Suprapubic skin (tissue), 3 donors: Measurements from ENCODE around the gene PRDM4.

Source experiments
- POLR2AphosphoS5 ChIP-seq, 3 donors: sonication (generic); formaldehyde crosslinking; IDR thresholded peaks; one replicate each; pipeline ENCODE4 v1.6.1; 2017; ENCODE audit warnings: antibody characterized with exemption in 3 of 3
- TF ChIP-seq, protein P1 (sequence below), 2 donors: fragments of 200-600 bp in 1 of 2; fragments of 450-650 bp in 1 of 2; sonication (generic) in 1 of 2; IDR thresholded peaks; one replicate each; pipeline ENCODE4 v1.5.1; 2016 to 2019; ENCODE audit warnings: antibody characterized with exemption in 2 of 2, mild to moderate bottlenecking in 1 of 2, moderate library complexity in 1 of 2

- TF ChIP-seq, protein P1, sequence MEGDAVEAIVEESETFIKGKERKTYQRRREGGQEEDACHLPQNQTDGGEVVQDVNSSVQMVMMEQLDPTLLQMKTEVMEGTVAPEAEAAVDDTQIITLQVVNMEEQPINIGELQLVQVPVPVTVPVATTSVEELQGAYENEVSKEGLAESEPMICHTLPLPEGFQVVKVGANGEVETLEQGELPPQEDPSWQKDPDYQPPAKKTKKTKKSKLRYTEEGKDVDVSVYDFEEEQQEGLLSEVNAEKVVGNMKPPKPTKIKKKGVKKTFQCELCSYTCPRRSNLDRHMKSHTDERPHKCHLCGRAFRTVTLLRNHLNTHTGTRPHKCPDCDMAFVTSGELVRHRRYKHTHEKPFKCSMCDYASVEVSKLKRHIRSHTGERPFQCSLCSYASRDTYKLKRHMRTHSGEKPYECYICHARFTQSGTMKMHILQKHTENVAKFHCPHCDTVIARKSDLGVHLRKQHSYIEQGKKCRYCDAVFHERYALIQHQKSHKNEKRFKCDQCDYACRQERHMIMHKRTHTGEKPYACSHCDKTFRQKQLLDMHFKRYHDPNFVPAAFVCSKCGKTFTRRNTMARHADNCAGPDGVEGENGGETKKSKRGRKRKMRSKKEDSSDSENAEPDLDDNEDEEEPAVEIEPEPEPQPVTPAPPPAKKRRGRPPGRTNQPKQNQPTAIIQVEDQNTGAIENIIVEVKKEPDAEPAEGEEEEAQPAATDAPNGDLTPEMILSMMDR (IDR thresholded peaks at IDR 0.05), result no peak
- TF ChIP-seq POLR2AphosphoS5 (IDR thresholded peaks at IDR 0.05), result no peak
Observed at GRCh38 chr12:107735763-107736162, 25.2 kb downstream of the PRDM4 start.
